H1 (cell line): ENCODE data around the gene CORO2B. TPM values are rescaled to one million over a fixed set of nuclear protein-coding genes. Genes with fewer than 3 reads are reported as not detected.

Experiments used
- CTCF ChIA-PET: fragments of 300-600 bp; sonication (Branson Sonifier 250); formaldehyde crosslinking; loops from one replicate; lab custom pipeline; 2021; ENCODE audit not compliant: partially characterized antibody; lab: Charles Lee
- POLR2A ChIA-PET: fragments of 300-600 bp; sonication (Branson Sonifier 250); formaldehyde crosslinking; loops from one replicate; lab custom pipeline; 2021; ENCODE audit warnings: inconsistent platforms; ENCODE audit not compliant: partially characterized antibody; lab: Charles Lee
- DNase-seq, 2 experiments: peaks; one replicate each; pipeline versions ENCODE4 v3.0.0 to v3.0.0-alpha.2; 2010 to 2022; ENCODE audit warnings: low spot score in 2 of 2, low read depth in 1 of 2, mixed read lengths in 1 of 2
- FAIRE-seq: peaks from 2 replicates; lab custom pipeline; 2011; peaks lifted over from hg19 to GRCh38; lab: Jason Lieb, UNC
- H2AFZ ChIP-seq: 2 replicates; pipeline ENCODE4 v1.8.1; 2012; ENCODE audit warnings: low read length, inconsistent platforms
- H2AK5ac ChIP-seq: 2 replicates; pipeline ENCODE4 v1.6.1; 2013; ENCODE audit warnings: low read depth, low read length
- H2BK120ac ChIP-seq: replicated peaks from 2 replicates; pipeline ENCODE3; 2013; ENCODE audit warnings: low read depth, low read length, inconsistent platforms
- H2BK12ac ChIP-seq: 2 replicates; pipeline ENCODE4 v1.6.1; 2013; ENCODE audit warnings: low read depth, low read length
- H2BK15ac ChIP-seq: 2 replicates; pipeline ENCODE4 v1.6.1; 2013; ENCODE audit warnings: low read length
- H2BK20ac ChIP-seq: 2 replicates; pipeline ENCODE4 v1.6.1; 2013; ENCODE audit warnings: low read length
- H2BK5ac ChIP-seq: 2 replicates; pipeline ENCODE4 v1.6.1; 2013; ENCODE audit warnings: low read depth, low read length
- H3K14ac ChIP-seq: 2 replicates; pipeline ENCODE4 v1.6.1; 2013; ENCODE audit warnings: inconsistent platforms; ENCODE audit not compliant: insufficient read length
- H3K18ac ChIP-seq: 2 replicates; pipeline ENCODE4 v1.6.1; 2013; ENCODE audit warnings: low read length; ENCODE audit errors: extremely low read depth
- H3K23ac ChIP-seq: 2 replicates; pipeline ENCODE4 v1.6.1; 2013; ENCODE audit warnings: inconsistent platforms; ENCODE audit not compliant: insufficient read length
- H3K23me2 ChIP-seq: 2 replicates; pipeline ENCODE4 v1.6.1; 2013; ENCODE audit warnings: low read depth, low read length
- H3K27ac ChIP-seq: 2 replicates; pipeline ENCODE4 v1.6.1; 2011; ENCODE audit warnings: low read depth, low read length, inconsistent platforms
- H3K27me3 ChIP-seq, 4 experiments: replicated peaks in 1 of 4; 1 replicate in 1 of 4; 2 replicates in 3 of 4; pipeline versions ENCODE4 v1.6.1 to v1.8.1; 2011 to 2013; ENCODE audit warnings: low read length in 3 of 4, mild to moderate bottlenecking in 3 of 4, inconsistent platforms in 2 of 4, mixed read lengths in 2 of 4, moderate library complexity in 1 of 4; ENCODE audit not compliant: control insufficient read depth in 3 of 4, insufficient read depth in 3 of 4; ENCODE audit errors: extremely low read depth in 1 of 4
- H3K36me3 ChIP-seq, 4 experiments: 2 replicates each; pipeline versions ENCODE4 v1.6.1 to v1.8.1; 2011 to 2013; ENCODE audit warnings: mild to moderate bottlenecking in 4 of 4, low read length in 3 of 4, moderate library complexity in 2 of 4, control low read depth in 1 of 4, inconsistent platforms in 1 of 4; ENCODE audit not compliant: insufficient read depth in 4 of 4, control insufficient read depth in 2 of 4
- H3K4ac ChIP-seq: replicated peaks from 2 replicates; pipeline ENCODE3; 2013; ENCODE audit warnings: low read length, low read depth, mixed read lengths, inconsistent platforms; ENCODE audit not compliant: insufficient read length
- H3K4me1 ChIP-seq, 4 experiments: replicated peaks in 1 of 4; 1 replicate in 1 of 4; 2 replicates in 3 of 4; pipeline versions ENCODE4 v1.6.1 to v1.8.1; 2011 to 2013; ENCODE audit warnings: low read length in 3 of 4, inconsistent platforms in 2 of 4, mixed read lengths in 1 of 4; ENCODE audit not compliant: insufficient read depth in 4 of 4, control insufficient read depth in 3 of 4
- H3K4me2 ChIP-seq, 2 experiments: 2 replicates each; pipeline versions ENCODE4 v1.6.1 to v1.8.1; 2011 to 2013; ENCODE audit warnings: low read depth in 2 of 2, low read length in 2 of 2, control low read depth in 1 of 2, inconsistent platforms in 1 of 2, mild to moderate bottlenecking in 1 of 2; ENCODE audit not compliant: insufficient read depth in 1 of 2
- H3K4me3 ChIP-seq, 4 experiments: fragments of 200-600, 300-600 bp in 1 of 4; sonication (generic), shearing (Covaris generic), sonication (Bioruptor Twin) in 1 of 4; 2 replicates each; pipeline versions ENCODE4 v1.5.1 to v1.8.1; 2011 to 2016; ENCODE audit warnings: low read length in 4 of 4, low read depth in 3 of 4, control low read depth in 2 of 4, inconsistent platforms in 2 of 4, mild to moderate bottlenecking in 2 of 4, mixed read lengths in 1 of 4, moderate library complexity in 1 of 4; ENCODE audit not compliant: insufficient read depth in 2 of 4; ENCODE audit errors: extremely low read depth in 1 of 4
- H3K56ac ChIP-seq: replicated peaks from 2 replicates; pipeline ENCODE3; 2013; ENCODE audit warnings: low read depth, mild to moderate bottlenecking, mixed read lengths, low read length, inconsistent platforms; ENCODE audit not compliant: insufficient read length
- H3K79me1 ChIP-seq: 2 replicates; pipeline ENCODE4 v1.6.1; 2013; ENCODE audit warnings: low read depth, low read length, control low read depth
- H3K79me2 ChIP-seq, 2 experiments: 2 replicates each; pipeline versions ENCODE4 v1.6.1 to v1.8.1; 2012 to 2013; ENCODE audit warnings: low read length in 2 of 2, mild to moderate bottlenecking in 2 of 2, inconsistent platforms in 1 of 2; ENCODE audit not compliant: insufficient read depth in 2 of 2, control insufficient read depth in 1 of 2
- H3K9ac ChIP-seq, 4 experiments: replicated peaks in 1 of 4; 1 replicate in 1 of 4; 2 replicates in 3 of 4; pipeline versions ENCODE4 v1.6.1 to v1.8.1; 2011 to 2013; ENCODE audit warnings: low read depth in 3 of 4, low read length in 3 of 4, control low read depth in 2 of 4, mild to moderate bottlenecking in 2 of 4, moderate library complexity in 2 of 4, inconsistent platforms in 1 of 4; ENCODE audit errors: extremely low read depth in 1 of 4
- H3K9me3 ChIP-seq, 2 experiments: 2 replicates each; pipeline versions ENCODE4 v1.6.1 to v1.8.1; 2012 to 2013; ENCODE audit warnings: mild to moderate bottlenecking in 2 of 2, moderate library complexity in 2 of 2, control low read depth in 1 of 2, inconsistent platforms in 1 of 2, low read depth in 1 of 2, low read length in 1 of 2, mixed read lengths in 1 of 2; ENCODE audit not compliant: insufficient read depth in 2 of 2
- H4K20me1 ChIP-seq, 2 experiments: replicated peaks in 1 of 2; 2 replicates each; pipeline versions ENCODE3 to v1.8.1; 2011 to 2013; ENCODE audit warnings: inconsistent platforms in 2 of 2, low read length in 2 of 2, mild to moderate bottlenecking in 1 of 2; ENCODE audit not compliant: insufficient read depth in 2 of 2, control insufficient read depth in 1 of 2
- H4K5ac ChIP-seq: 2 replicates; pipeline ENCODE4 v1.6.1; 2013; ENCODE audit warnings: low read length, low read depth, mixed read lengths, inconsistent platforms; ENCODE audit not compliant: insufficient read length
- H4K8ac ChIP-seq: 2 replicates; pipeline ENCODE4 v1.8.0; 2013; ENCODE audit warnings: mild to moderate bottlenecking, moderate library complexity, low read length, inconsistent platforms; ENCODE audit not compliant: insufficient read depth; ENCODE audit errors: extremely low read depth
- H4K91ac ChIP-seq: replicated peaks from 2 replicates; pipeline ENCODE3; 2013; ENCODE audit warnings: low read length, mixed read lengths, inconsistent platforms; ENCODE audit not compliant: insufficient read length
- BACH1 ChIP-seq: IDR thresholded peaks from 2 replicates; pipeline ENCODE4 v1.6.1; 2012; ENCODE audit warnings: low read length, improper control_type of control experiment
- BRCA1 ChIP-seq: IDR thresholded peaks from 2 replicates; pipeline ENCODE4 v1.6.1; 2012; ENCODE audit warnings: low read depth, low read length, improper control_type of control experiment
- WGBS, 2 experiments: shearing (Covaris generic) in 1 of 2; methylation state at CpG; one replicate each; pipeline versions ENCODE4 v1.1.6 to v1.1.7; 2013 to 2015; ENCODE audit warnings: low lambda C conversion rate in 2 of 2, mixed read lengths in 2 of 2, inconsistent platforms in 1 of 2, low coverage in 1 of 2, missing lambda C conversion rate in 1 of 2; ENCODE audit not compliant: insufficient replicate concordance in 2 of 2, insufficient coverage in 1 of 2, insufficient read length in 1 of 2; ENCODE audit errors: extremely low coverage in 1 of 2, missing lambda C conversion rate in 1 of 2; 5-methylcytosine and 5-hydroxymethylcytosine counted together
- polyA plus RNA-seq, 7 experiments: library from polyadenylated mRNA; depleted of rRNA in 3 of 7; stranded (reverse) in 5 of 7; unstranded in 2 of 7; fragments of >200 nt in 5 of 7; fragments of 200-250 nt in 2 of 7; gene quantifications; 1 replicate in 5 of 7; 2 replicates in 1 of 7; 4 replicates in 1 of 7; pipeline versions ENCODE4 v1.2.1 to v1.2.3, GENCODE V29; 2011 to 2013; ENCODE audit warnings: missing spikeins in 2 of 7, mixed read lengths in 2 of 7
- total RNA-seq: library from RNA; stranded (reverse); fragmentation: NEBNext Ultra II Directional; extraction: Animal tissue kit (Norgen Biotek cat#: 25700); gene quantifications from 2 replicates; pipeline ENCODE4 v1.2.1, GENCODE V29; 2021
- TF ChIP-seq, protein P1 (sequence below): IDR thresholded peaks from 2 replicates; pipeline ENCODE4 v1.6.1; 2011; ENCODE audit warnings: low read length, improper control_type of control experiment

CORO2B gene
- total and polyA plus RNA-seq, 2 of the 8 experiments (the other 6 are each of a cell fraction or from before 2014, with no cell fraction given) = 3.4 to 6.7 TPM

DNA sequence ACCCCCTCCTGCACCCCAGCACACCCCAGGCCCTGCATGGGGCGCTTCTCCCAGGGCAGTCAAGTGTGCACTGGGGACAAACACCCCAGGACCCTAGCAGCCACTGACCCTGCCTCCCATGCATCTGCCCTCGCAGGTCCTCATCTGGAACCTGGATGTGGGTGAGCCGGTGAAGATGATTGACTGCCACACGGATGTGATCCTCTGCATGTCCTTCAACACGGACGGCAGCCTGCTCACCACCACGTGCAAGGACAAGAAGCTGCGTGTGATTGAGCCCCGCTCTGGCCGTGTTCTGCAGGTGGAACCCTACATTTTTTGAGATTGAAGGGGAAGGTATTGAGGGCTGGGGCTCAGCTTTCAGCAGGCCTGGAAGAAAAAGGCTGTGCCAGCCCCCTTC, 132.6 kb downstream of the CORO2B start:
- FAIRE-seq = no peak
- no peak overlapping the region for H2BK5ac ChIP-seq
- no peak overlapping the region for H2BK15ac ChIP-seq
- TF ChIP-seq, protein P1, sequence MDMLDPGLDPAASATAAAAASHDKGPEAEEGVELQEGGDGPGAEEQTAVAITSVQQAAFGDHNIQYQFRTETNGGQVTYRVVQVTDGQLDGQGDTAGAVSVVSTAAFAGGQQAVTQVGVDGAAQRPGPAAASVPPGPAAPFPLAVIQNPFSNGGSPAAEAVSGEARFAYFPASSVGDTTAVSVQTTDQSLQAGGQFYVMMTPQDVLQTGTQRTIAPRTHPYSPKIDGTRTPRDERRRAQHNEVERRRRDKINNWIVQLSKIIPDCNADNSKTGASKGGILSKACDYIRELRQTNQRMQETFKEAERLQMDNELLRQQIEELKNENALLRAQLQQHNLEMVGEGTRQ = no peak
- TF ChIP-seq BRCA1 (no peak), BACH1 (no peak)

More for the DNA sequence above, 132.6 kb downstream of the CORO2B start:
- Histone ChIP-seq H3K9ac (no peak overlapping the region), H2BK12ac (no peak overlapping the region), H3K23ac (no peak overlapping the region), H3K4ac (no peak overlapping the region), H4K5ac (no peak overlapping the region), H3K36me3 (no peaks in the 10 kb centered on the region), H3K4me2 (no peak overlapping the region), H3K9me3 (no peaks in the 10 kb centered on the region), H3K27ac (no peak overlapping the region), H2AK5ac (no peak overlapping the region), H3K4me1 (no peaks in the 10 kb centered on the region), H2AFZ (no peak overlapping the region), H3K18ac (no peak overlapping the region; the same call in 1 of the 2 replicates), H3K56ac (no peak overlapping the region), H4K20me1 (no peaks in the 10 kb centered on the region), H4K91ac (no peak overlapping the region), H3K79me1 (no peaks in the 10 kb centered on the region), H4K8ac (no peak overlapping the region), H3K27me3 (no peaks in the 10 kb centered on the region; a peak in 1 of 7 replicates), H3K4me3 (no peak overlapping the region), H3K79me2 (no peaks in the 10 kb centered on the region), H2BK120ac (no peak overlapping the region), H3K23me2 (no peaks in the 10 kb centered on the region), H2BK20ac (no peak overlapping the region), H3K14ac (no peak overlapping the region)
- CTCF ChIA-PET = interaction anchor here (1.0 to 1.6 kb wide), 2 partner anchors 10 to 162 kb away, joined by 3 to 4 read pairs; no protein-coding TSS in a partner anchor
- WGBS, 2 experiments = 69% methylated on average over 10 of the region's 10 CpGs; no CpG with 5 or more reads in 1 of the 2 experiments
- DNase-seq = no peak
- POLR2A ChIA-PET = interaction anchor here (0.6 kb wide), 1 partner anchor 41 kb away, joined by 3 read pairs; no protein-coding TSS in a partner anchor
